ENCODE results near the gene MYH7.

Gene MYH7

DNA sequence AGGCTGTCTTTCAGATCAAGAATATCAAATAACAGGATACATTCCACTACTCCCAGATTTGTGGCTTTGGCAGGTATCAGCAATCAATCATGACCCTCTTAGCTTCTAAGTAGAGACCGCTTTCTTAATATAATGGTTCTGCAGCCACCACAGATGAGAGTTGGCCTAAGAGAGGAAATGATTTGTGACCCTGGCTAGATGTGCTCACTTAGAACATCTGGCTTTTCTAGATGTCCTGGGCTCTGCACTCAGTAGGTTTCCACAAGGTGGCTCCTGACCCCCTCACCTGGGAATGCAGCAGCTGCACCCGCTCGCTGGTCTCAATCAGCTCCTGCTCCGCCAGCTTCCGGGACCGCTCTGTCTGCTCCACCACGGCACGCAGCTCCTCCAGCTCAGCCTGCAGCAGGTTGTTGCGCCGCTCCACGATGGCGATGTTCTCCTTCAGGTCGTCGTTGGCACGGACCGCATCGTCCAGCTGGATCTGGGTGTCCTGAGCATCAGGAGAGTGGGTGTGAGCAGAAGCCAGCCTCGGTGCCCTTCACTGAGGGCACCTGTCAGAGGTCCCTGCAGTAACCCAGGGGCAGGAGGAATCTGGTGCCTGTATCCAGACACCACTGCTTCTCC is 49.7 kb downstream of the MYH7 start:
- no peak for DNase-seq (ENCODE audit: low read depth in 2 of 2)
- no peak overlapping the region for H3K4me3 ChIP-seq (replicated peaks in 1 of 2; ENCODE audit: low read depth in 2 of 2, low read length in 2 of 2)
- TF ChIP-seq, protein P1, sequence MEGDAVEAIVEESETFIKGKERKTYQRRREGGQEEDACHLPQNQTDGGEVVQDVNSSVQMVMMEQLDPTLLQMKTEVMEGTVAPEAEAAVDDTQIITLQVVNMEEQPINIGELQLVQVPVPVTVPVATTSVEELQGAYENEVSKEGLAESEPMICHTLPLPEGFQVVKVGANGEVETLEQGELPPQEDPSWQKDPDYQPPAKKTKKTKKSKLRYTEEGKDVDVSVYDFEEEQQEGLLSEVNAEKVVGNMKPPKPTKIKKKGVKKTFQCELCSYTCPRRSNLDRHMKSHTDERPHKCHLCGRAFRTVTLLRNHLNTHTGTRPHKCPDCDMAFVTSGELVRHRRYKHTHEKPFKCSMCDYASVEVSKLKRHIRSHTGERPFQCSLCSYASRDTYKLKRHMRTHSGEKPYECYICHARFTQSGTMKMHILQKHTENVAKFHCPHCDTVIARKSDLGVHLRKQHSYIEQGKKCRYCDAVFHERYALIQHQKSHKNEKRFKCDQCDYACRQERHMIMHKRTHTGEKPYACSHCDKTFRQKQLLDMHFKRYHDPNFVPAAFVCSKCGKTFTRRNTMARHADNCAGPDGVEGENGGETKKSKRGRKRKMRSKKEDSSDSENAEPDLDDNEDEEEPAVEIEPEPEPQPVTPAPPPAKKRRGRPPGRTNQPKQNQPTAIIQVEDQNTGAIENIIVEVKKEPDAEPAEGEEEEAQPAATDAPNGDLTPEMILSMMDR (IDR thresholded peaks at IDR 0.05; ENCODE audit: low read depth, low read length), result no peak

DNA sequence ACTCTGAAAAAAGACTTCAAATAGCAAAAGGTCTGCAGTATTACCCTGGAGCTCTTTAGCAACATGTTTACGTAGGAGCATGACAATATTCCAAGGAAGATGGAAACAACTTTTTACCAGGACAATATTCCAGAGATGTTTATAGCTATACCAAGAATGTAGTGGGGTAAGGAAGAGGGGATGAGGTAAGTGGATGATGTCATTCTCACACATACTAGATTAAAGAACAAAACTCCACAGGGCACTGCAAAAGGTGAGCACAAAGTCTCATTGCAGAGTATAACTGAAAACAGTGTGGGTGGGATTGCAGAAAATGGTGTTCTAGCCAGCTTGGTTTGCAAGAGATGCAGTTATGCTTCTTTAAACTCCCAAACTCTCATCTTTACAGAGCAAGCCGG is 50.2 kb downstream of the MYH7 start:
- no peak overlapping the region for H3K4me3 ChIP-seq (replicated peaks in 1 of 2; ENCODE audit: low read depth in 2 of 2, low read length in 2 of 2)
- TF ChIP-seq, protein P1 (IDR thresholded peaks at IDR 0.05; ENCODE audit: low read depth, low read length), result no peak
- DNase-seq (ENCODE audit: low read depth in 2 of 2), result no peak

GRCh38 chr14:23384364-23385080 is 50.9 kb downstream of the MYH7 start:
- TF ChIP-seq, protein P1 (IDR thresholded peaks at IDR 0.05; ENCODE audit: low read depth, low read length), result no peak
- DNase-seq (ENCODE audit: low read depth in 2 of 2), result no peak
- H3K4me3 ChIP-seq (replicated peaks in 1 of 2; ENCODE audit: low read depth in 2 of 2, low read length in 2 of 2), result no peak overlapping the region

GRCh38 chr14:23382731-23383440 is 52.6 kb downstream of the MYH7 start:
- DNase-seq (ENCODE audit: low read depth in 2 of 2), result no peak
- TF ChIP-seq, protein P1 (IDR thresholded peaks at IDR 0.05; ENCODE audit: low read depth, low read length), result no peak
- H3K4me3 ChIP-seq (replicated peaks in 1 of 2; ENCODE audit: low read depth in 2 of 2, low read length in 2 of 2), result no peak overlapping the region

DNA sequence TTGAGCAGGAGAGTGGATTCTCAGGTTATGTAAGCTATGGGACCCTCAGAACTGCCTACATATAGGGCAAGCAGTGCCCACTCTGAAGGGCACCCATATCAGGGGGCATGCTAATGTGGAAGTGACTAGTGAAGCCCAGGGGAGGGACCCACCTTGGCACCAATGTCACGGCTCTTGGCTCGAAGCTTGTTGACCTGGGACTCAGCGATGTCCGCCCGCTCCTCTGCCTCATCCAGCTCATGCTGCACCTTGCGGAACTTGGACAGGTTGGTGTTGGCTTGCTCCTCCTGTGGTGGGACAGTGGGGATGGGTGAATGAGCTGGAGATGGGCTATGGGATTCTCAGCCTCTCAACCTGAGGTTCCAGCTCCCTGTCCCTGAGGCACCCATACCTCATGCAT is 53.2 kb downstream of the MYH7 start:
- TF ChIP-seq, protein P1 (IDR thresholded peaks at IDR 0.05; ENCODE audit: low read depth, low read length), result no peak
- H3K4me3 ChIP-seq (replicated peaks in 1 of 2; ENCODE audit: low read depth in 2 of 2, low read length in 2 of 2), result no peak overlapping the region
- no peak for DNase-seq (ENCODE audit: low read depth in 2 of 2)

DNA sequence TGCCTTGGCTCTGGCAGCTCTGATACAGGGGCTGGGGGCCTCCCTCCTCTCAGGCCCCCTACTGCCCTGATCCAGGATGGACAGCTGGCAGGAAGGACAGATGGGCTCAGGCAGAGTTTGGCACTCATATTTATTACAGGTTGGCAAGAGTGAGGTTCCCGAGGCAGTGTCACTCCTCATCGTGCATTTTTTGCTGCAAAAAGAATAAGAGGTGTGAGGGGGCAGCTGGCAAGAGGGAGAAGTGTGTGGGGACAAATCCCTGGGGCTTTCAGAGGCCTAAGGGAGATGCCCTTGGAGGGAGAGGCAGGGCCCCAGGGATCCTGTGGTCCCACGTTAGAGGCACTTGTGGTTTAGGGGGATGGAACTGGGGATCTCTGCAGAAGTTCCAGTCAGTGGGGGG is 53.6 kb downstream of the MYH7 start:
- TF ChIP-seq, protein P1 (IDR thresholded peaks at IDR 0.05; ENCODE audit: low read depth, low read length), result no peak

More for the DNA sequence above, 53.6 kb downstream of the MYH7 start:
- DNase-seq (ENCODE audit: low read depth in 2 of 2), result no peak
- no peak overlapping the region for H3K4me3 ChIP-seq (replicated peaks in 1 of 2; ENCODE audit: low read depth in 2 of 2, low read length in 2 of 2)

All from cardiac fibroblast (primary cell).